WTC11 (cell line): Measurements from ENCODE around the gene OGFOD2. TPM values are rescaled to one million over a fixed set of nuclear protein-coding genes. Genes with fewer than 3 reads are reported as not detected.

Source experiments
- ATAC-seq: fragments of 200-7000 bp; cut with Tn5 transposase; 2 replicates; pipeline ENCODE4 v1.10.0; 2021; ENCODE audit warnings: mild to moderate bottlenecking, moderate library complexity
- CTCF ChIA-PET: fragments of 300-600 bp; sonication (Branson Sonifier 250); formaldehyde crosslinking; loops from one replicate; lab custom pipeline; 2021; ENCODE audit warnings: antibody characterized with exemption; lab: Charles Lee
- POLR2A ChIA-PET: fragments of 350-600 bp; sonication (Branson Sonifier 250); formaldehyde crosslinking; loops from one replicate; lab custom pipeline; 2021; ENCODE audit warnings: antibody characterized with exemption; lab: Charles Lee
- DNase-seq: peaks from one replicate; pipeline ENCODE4 v3.0.0; 2021; ENCODE audit warnings: low spot score
- H3K27ac Mint-ChIP-seq: 2 replicates; pipeline ENCODE4 v1.8.0; 2021; ENCODE audit warnings: mixed read lengths
- H3K27me3 Mint-ChIP-seq: 2 replicates; pipeline ENCODE4 v1.8.0; 2021; ENCODE audit warnings: low read depth, mild to moderate bottlenecking, moderate library complexity, mixed read lengths
- H3K36me3 Mint-ChIP-seq: 2 replicates; pipeline ENCODE4 v1.8.0; 2021; ENCODE audit warnings: mixed read lengths
- H3K4me1 Mint-ChIP-seq: 2 replicates; pipeline ENCODE4 v1.8.0; 2022; ENCODE audit warnings: mixed read lengths
- H3K4me3 Mint-ChIP-seq: 2 replicates; pipeline ENCODE4 v1.8.0; 2021; ENCODE audit warnings: mild to moderate bottlenecking, moderate library complexity, mixed read lengths
- H3K9me3 Mint-ChIP-seq: 2 replicates; pipeline ENCODE4 v1.8.0; 2021; ENCODE audit warnings: mixed read lengths
- FOXJ3 ChIP-seq: sonication (generic); formaldehyde crosslinking; IDR thresholded peaks from 2 replicates; pipeline ENCODE4 v1.9.0; 2021; ENCODE audit warnings: missing genetic modification reagents, mild to moderate bottlenecking, borderline replicate concordance
- GRHL2 ChIP-seq: fragments of 250-450 bp; sonication (Bioruptor Pico); IDR thresholded peaks from 2 replicates; pipeline ENCODE4 v1.8.0; 2022; ENCODE audit warnings: mild to moderate bottlenecking, moderate library complexity; ENCODE audit not compliant: insufficient replicate concordance, severe bottlenecking
- HMGXB4 ChIP-seq: sonication (generic); formaldehyde crosslinking; IDR thresholded peaks from 2 replicates; pipeline ENCODE4 v1.8.1; 2023; ENCODE audit warnings: mild to moderate bottlenecking, moderate library complexity, missing genetic modification reagents
- JAZF1 ChIP-seq: fragments of 250-450 bp; sonication (Bioruptor Pico); IDR thresholded peaks from 2 replicates; pipeline ENCODE4 v1.9.0; 2021; ENCODE audit warnings: moderate library complexity, mild to moderate bottlenecking, inconsistent platforms
- JUN ChIP-seq: sonication (generic); formaldehyde crosslinking; IDR thresholded peaks from 2 replicates; pipeline ENCODE4 v1.8.0; 2023; ENCODE audit warnings: mild to moderate bottlenecking, missing genetic modification reagents
- NR1H2 ChIP-seq: sonication (generic); formaldehyde crosslinking; IDR thresholded peaks from 2 replicates; pipeline ENCODE4 v1.9.0; 2021; ENCODE audit warnings: mild to moderate bottlenecking, moderate library complexity, missing genetic modification reagents
- NR2C2 ChIP-seq: sonication (generic); formaldehyde crosslinking; IDR thresholded peaks from 2 replicates; pipeline ENCODE4 v1.8.0; 2022; ENCODE audit warnings: mild to moderate bottlenecking, missing genetic modification reagents
- OVOL2 ChIP-seq: fragments of 250-450 bp; sonication (Bioruptor Pico); IDR thresholded peaks from 2 replicates; pipeline ENCODE4 v1.9.0; 2021; ENCODE audit warnings: mild to moderate bottlenecking, borderline replicate concordance
- RELA ChIP-seq: sonication (generic); formaldehyde crosslinking; IDR thresholded peaks from 2 replicates; pipeline ENCODE4 v1.8.1; 2022; ENCODE audit warnings: missing genetic modification reagents, mild to moderate bottlenecking, borderline replicate concordance
- TP53 ChIP-seq: sonication (generic); formaldehyde crosslinking; IDR thresholded peaks from 2 replicates; pipeline ENCODE4 v1.8.1; 2023; ENCODE audit warnings: mild to moderate bottlenecking, missing genetic modification reagents
- ZNF396 ChIP-seq: fragments of 250-450 bp; sonication (Bioruptor Pico); IDR thresholded peaks from 2 replicates; pipeline ENCODE4 v1.8.0; 2021; ENCODE audit warnings: mild to moderate bottlenecking, moderate library complexity, borderline replicate concordance
- ZNF532 ChIP-seq: fragments of 250-450 bp; sonication (Bioruptor Pico); IDR thresholded peaks from 2 replicates; pipeline ENCODE4 v1.9.0; 2021; ENCODE audit warnings: mild to moderate bottlenecking, borderline replicate concordance
- ZNF671 ChIP-seq: fragments of 250-450 bp; sonication (Bioruptor Pico); IDR thresholded peaks from 2 replicates; pipeline ENCODE4 v1.8.0; 2021; ENCODE audit warnings: mild to moderate bottlenecking
- ZSCAN18 ChIP-seq: fragments of 250-450 bp; sonication (Bioruptor Pico); IDR thresholded peaks from 2 replicates; pipeline ENCODE4 v2.1.2; 2022; ENCODE audit warnings: mild to moderate bottlenecking, moderate library complexity
- total RNA-seq: library from RNA; stranded (reverse); gene quantifications from 3 replicates; pipeline ENCODE4 v1.2.3, GENCODE V29; 2021
- TF ChIP-seq, protein P1 (sequence below): sonication (generic); formaldehyde crosslinking; conservative IDR thresholded peaks from 2 replicates; pipeline ENCODE4 v1.8.1; 2023; ENCODE audit warnings: mild to moderate bottlenecking, low read depth, missing genetic modification reagents, moderate library complexity
- TF ChIP-seq, protein P2 (sequence below): fragments of 250-450 bp; sonication (Bioruptor Pico); conservative IDR thresholded peaks from 2 replicates; pipeline ENCODE4 v1.9.0; 2021; ENCODE audit warnings: mild to moderate bottlenecking
- TF ChIP-seq, protein P3 (sequence below): sonication (generic); formaldehyde crosslinking; IDR thresholded peaks from 2 replicates; pipeline ENCODE4 v1.8.1; 2023; ENCODE audit warnings: mild to moderate bottlenecking, missing genetic modification reagents

Gene OGFOD2
- total RNA-seq, 1 experiment from 2014 or later = 28.1 TPM

GRCh38 chr12:122959566-122960192 is 15.4 kb upstream of the OGFOD2 start:
- Mint-ChIP-seq H3K36me3 (no peaks in the 10 kb centered on the region), H3K9me3 (no peaks in the 10 kb centered on the region), H3K27me3 (peaks cover 2% of the 10 kb centered on the region), H3K27ac (no peak overlapping the region), H3K4me3 (no peak overlapping the region), H3K4me1 (peaks cover 7% of the 10 kb centered on the region)
- TF ChIP-seq ZNF396 (CRISPR knock-in tag) = no peak
- TF ChIP-seq OVOL2 (CRISPR knock-in tag) = no peak
- no peak for TF ChIP-seq ZSCAN18 (CRISPR knock-in tag)
- no peak for TF ChIP-seq GRHL2 (CRISPR knock-in tag)
- no peak for TF ChIP-seq RELA (CRISPR knock-in tag)
- no peak for TF ChIP-seq HMGXB4
- TF ChIP-seq FOXJ3 = no peak
- ChIA-PET POLR2A (no interaction called here), CTCF (no interaction called here)
- no peak for DNase-seq
- ATAC-seq = no peak

GRCh38 chr12:122960193-122960569 is 14.9 kb upstream of the OGFOD2 start:
- DNase-seq = no peak
- ATAC-seq = no peak
- CTCF ChIA-PET = interaction anchor here (1.0 kb wide), 1 partner anchor 100 kb away, joined by 5 read pairs; no protein-coding TSS in a partner anchor
- Mint-ChIP-seq H3K36me3 (no peaks in the 10 kb centered on the region), H3K9me3 (no peaks in the 10 kb centered on the region)
- TF ChIP-seq, protein P1, sequence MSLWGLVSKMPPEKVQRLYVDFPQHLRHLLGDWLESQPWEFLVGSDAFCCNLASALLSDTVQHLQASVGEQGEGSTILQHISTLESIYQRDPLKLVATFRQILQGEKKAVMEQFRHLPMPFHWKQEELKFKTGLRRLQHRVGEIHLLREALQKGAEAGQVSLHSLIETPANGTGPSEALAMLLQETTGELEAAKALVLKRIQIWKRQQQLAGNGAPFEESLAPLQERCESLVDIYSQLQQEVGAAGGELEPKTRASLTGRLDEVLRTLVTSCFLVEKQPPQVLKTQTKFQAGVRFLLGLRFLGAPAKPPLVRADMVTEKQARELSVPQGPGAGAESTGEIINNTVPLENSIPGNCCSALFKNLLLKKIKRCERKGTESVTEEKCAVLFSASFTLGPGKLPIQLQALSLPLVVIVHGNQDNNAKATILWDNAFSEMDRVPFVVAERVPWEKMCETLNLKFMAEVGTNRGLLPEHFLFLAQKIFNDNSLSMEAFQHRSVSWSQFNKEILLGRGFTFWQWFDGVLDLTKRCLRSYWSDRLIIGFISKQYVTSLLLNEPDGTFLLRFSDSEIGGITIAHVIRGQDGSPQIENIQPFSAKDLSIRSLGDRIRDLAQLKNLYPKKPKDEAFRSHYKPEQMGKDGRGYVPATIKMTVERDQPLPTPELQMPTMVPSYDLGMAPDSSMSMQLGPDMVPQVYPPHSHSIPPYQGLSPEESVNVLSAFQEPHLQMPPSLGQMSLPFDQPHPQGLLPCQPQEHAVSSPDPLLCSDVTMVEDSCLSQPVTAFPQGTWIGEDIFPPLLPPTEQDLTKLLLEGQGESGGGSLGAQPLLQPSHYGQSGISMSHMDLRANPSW (CRISPR knock-in tag) = no peak
- no peak for TF ChIP-seq JAZF1 (CRISPR knock-in tag)
- TF ChIP-seq, protein P2, sequence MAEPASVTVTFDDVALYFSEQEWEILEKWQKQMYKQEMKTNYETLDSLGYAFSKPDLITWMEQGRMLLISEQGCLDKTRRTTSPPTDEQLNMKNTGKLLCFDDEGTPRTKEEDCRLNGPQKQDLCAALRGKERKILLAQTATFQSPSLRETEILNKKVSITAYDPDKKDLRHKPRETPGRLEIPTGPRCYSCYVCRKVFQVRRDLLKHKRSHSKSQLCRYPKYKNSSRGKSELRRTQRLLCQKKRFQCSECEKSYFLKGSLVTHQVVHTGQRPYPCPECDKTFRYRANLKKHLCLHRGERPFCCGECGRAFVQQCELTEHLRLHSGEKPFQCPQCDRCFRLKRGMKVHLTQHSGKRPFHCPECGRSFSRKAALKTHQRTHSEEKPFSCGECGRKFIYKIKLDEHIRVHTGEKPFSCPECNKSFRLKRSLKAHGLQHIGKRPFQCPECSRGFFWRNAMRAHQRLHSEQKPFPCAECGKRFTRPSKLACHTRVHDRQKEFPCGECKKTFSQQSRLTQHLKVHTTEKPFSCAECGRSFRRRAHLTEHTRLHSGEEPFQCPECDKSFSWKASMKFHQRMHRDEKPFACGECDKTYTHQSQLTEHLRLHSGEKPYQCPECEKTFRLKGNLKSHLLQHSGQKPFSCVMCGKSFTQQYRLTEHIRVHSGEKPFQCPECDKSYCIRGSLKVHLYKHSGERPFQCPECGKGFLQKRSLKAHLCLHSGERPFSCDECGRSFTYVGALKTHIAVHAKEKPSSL = no peak
- TF ChIP-seq, all 79 proteins: peak for 0
- peaks cover 10% of the 10 kb centered on the region for H3K4me1 Mint-ChIP-seq
- no peak overlapping the region for H3K27ac Mint-ChIP-seq
- POLR2A ChIA-PET = no interaction called here
- no peak overlapping the region for H3K4me3 Mint-ChIP-seq
- H3K27me3 Mint-ChIP-seq = peaks cover 5% of the 10 kb centered on the region

- no peak overlapping the region for H3K27ac Mint-ChIP-seq
- ATAC-seq = no peak
- ChIA-PET CTCF (no interaction called here), POLR2A (no interaction called here)
- no peak overlapping the region for H3K4me3 Mint-ChIP-seq
- H3K36me3 Mint-ChIP-seq = no peaks in the 10 kb centered on the region
- peaks cover 13% of the 10 kb centered on the region for H3K4me1 Mint-ChIP-seq
- H3K27me3 Mint-ChIP-seq = peaks cover 5% of the 10 kb centered on the region
- no peaks in the 10 kb centered on the region for H3K9me3 Mint-ChIP-seq
- DNase-seq = no peak
- no peak for TF ChIP-seq NR1H2 (CRISPR knock-in tag)
- TF ChIP-seq TP53 (CRISPR knock-in tag) = no peak
- TF ChIP-seq, protein P3, sequence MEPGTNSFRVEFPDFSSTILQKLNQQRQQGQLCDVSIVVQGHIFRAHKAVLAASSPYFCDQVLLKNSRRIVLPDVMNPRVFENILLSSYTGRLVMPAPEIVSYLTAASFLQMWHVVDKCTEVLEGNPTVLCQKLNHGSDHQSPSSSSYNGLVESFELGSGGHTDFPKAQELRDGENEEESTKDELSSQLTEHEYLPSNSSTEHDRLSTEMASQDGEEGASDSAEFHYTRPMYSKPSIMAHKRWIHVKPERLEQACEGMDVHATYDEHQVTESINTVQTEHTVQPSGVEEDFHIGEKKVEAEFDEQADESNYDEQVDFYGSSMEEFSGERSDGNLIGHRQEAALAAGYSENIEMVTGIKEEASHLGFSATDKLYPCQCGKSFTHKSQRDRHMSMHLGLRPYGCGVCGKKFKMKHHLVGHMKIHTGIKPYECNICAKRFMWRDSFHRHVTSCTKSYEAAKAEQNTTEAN (CRISPR knock-in tag) = no peak
- no peak for TF ChIP-seq ZNF532
- no peak for TF ChIP-seq NR2C2 (CRISPR knock-in tag)
- TF ChIP-seq JUN (CRISPR knock-in tag) = no peak
- no peak for TF ChIP-seq ZNF671
Observed at GRCh38 chr12:122961531-122962329, 13.3 kb upstream of the OGFOD2 start.
